GM18861 (cell line): ENCODE data around the gene EIF2S3.
"Not testable (repeated sequence)": the region's sequence is repeated elsewhere in the genome, so short reads cannot be mapped to it uniquely, and the experiment has no call there.

Experiments
- ATAC-seq: cut with Tn5 transposase; IDR thresholded peaks from one replicate; pipeline ENCODE4 v1.9.1; 2021; ENCODE audit not compliant: unreplicated experiment

Gene EIF2S3

GRCh38 chrX:24049643-24050042, 5.1 kb upstream of the EIF2S3 start:
- ATAC-seq: not testable (repeated sequence)

- ATAC-seq: not testable (repeated sequence)
Measured at GRCh38 chrX:24050522-24051318, 4.0 kb upstream of the EIF2S3 start.

- ATAC-seq: peak; percentile 3
Measured at GRCh38 chrX:24055043-24055356, 244 bp downstream of the EIF2S3 start.

- no peak for ATAC-seq
Measured at GRCh38 chrX:24063488-24063887, 8.7 kb downstream of the EIF2S3 start.

- ATAC-seq: no peak
Measured at GRCh38 chrX:24069877-24070276, 15.1 kb downstream of the EIF2S3 start.

- no peak for ATAC-seq
Measured at GRCh38 chrX:24079411-24079810, 24.7 kb downstream of the EIF2S3 start.

- ATAC-seq: not testable (repeated sequence)
Measured at GRCh38 chrX:24080245-24080644, 25.5 kb downstream of the EIF2S3 start.

GRCh38 chrX:24080704-24081103, 25.9 kb downstream of the EIF2S3 start:
- ATAC-seq: peak; percentile 49

GRCh38 chrX:24081661-24082154, 27.0 kb downstream of the EIF2S3 start:
- ATAC-seq: no peak

- ATAC-seq: no peak
Measured at GRCh38 chrX:24082447-24082846, 27.7 kb downstream of the EIF2S3 start.

- no peak for ATAC-seq
Measured at GRCh38 chrX:24085101-24085500, 30.3 kb downstream of the EIF2S3 start.

GRCh38 chrX:24090300-24091200, 35.8 kb downstream of the EIF2S3 start:
- no peak for ATAC-seq

GRCh38 chrX:24093746-24094145, 39.0 kb downstream of the EIF2S3 start:
- ATAC-seq: no peak

- no peak for ATAC-seq
Measured at GRCh38 chrX:24097741-24098260, 43.0 kb downstream of the EIF2S3 start.

- no peak for ATAC-seq
Measured at GRCh38 chrX:24098932-24099331, 44.2 kb downstream of the EIF2S3 start.

- ATAC-seq: no peak
Measured at GRCh38 chrX:24099394-24099793, 44.6 kb downstream of the EIF2S3 start.

- no peak for ATAC-seq
Measured at GRCh38 chrX:24100713-24101112, 46.0 kb downstream of the EIF2S3 start.

GRCh38 chrX:24110069-24110468, 55.3 kb downstream of the EIF2S3 start:
- ATAC-seq: no peak

- ATAC-seq: no peak
Measured at GRCh38 chrX:24113181-24113580, 58.4 kb downstream of the EIF2S3 start.

GRCh38 chrX:24117258-24117657, 62.5 kb downstream of the EIF2S3 start:
- no peak for ATAC-seq

- no peak for ATAC-seq
Measured at GRCh38 chrX:24124244-24124799, 69.6 kb downstream of the EIF2S3 start.
